OCI-LY7 (cell line): ENCODE measurements around the gene EIF3L.

Experiments
- EZH2phosphoT487 ChIP-seq: fragments of 200-600 bp; sonication (generic); IDR thresholded peaks from 2 replicates; pipeline ENCODE4 v1.6.1; 2018; ENCODE audit warnings: low read depth, borderline replicate concordance, mild to moderate bottlenecking, mixed run types, antibody characterized with exemption, low read length, moderate library complexity, mixed read lengths
- TF ChIP-seq, protein P1 (sequence below): fragments of 200-600 bp; sonication (generic); conservative IDR thresholded peaks from 2 replicates; pipeline ENCODE4 v1.5.1; 2014; ENCODE audit warnings: mild to moderate bottlenecking, antibody characterized with exemption, low read length, moderate library complexity, mixed read lengths

DNA sequence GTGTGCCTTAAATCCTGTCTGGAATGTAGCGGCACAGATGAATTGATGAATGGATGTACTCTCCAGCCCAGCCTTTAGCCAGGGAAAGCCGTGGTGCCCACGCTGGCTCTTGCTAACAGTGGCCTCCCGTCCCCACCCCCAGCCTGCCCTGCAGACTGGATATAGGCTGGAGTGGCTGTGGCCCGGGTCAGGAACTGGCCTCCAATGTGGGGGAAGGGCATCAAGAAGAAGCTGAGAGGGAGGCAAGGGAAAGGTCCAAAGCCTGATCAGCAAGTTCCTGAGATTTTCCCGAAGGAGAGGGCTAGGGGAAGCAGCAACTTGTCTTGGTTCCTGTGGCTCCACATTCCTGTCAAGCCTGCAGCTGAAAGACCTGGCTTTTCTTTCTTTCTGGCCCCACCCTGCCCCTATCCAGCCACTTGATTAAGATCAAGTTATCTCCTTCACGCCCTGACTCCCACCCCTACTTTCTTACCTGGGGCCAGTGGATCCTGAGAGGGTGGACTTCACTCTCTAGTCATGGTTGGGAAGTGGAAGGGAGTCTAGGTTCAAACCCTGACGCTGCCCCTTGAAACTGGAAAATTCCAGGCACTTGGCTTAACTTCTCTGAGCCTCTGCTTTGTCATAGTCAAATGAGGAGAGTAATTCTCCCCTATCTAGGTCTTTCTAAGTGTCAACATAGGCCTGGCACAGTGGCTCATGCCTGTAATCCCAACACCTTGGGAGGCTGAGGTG lies 45.9 kb downstream of the EIF3L start:
- TF ChIP-seq, protein P1, sequence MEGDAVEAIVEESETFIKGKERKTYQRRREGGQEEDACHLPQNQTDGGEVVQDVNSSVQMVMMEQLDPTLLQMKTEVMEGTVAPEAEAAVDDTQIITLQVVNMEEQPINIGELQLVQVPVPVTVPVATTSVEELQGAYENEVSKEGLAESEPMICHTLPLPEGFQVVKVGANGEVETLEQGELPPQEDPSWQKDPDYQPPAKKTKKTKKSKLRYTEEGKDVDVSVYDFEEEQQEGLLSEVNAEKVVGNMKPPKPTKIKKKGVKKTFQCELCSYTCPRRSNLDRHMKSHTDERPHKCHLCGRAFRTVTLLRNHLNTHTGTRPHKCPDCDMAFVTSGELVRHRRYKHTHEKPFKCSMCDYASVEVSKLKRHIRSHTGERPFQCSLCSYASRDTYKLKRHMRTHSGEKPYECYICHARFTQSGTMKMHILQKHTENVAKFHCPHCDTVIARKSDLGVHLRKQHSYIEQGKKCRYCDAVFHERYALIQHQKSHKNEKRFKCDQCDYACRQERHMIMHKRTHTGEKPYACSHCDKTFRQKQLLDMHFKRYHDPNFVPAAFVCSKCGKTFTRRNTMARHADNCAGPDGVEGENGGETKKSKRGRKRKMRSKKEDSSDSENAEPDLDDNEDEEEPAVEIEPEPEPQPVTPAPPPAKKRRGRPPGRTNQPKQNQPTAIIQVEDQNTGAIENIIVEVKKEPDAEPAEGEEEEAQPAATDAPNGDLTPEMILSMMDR = no peak
- no peak for TF ChIP-seq EZH2phosphoT487
